Stimulated activated CD8-positive, alpha-beta memory T cell treated with anti-CD3 and anti-CD28 coated beads, Interleukin-2, amount 100 ng/mL, for 48 hours (primary cell): Measurements from ENCODE around the gene YWHAQ.
A peak's percentile ranks its signal among the peaks of the same experiment; 100 is the strongest.
"Not testable (repeated sequence)": the region's sequence is repeated elsewhere in the genome, so short reads cannot be mapped to it uniquely, and the experiment has no call there.

Experiments
- DNase-seq, 2 donors: peaks; one replicate each; pipeline ENCODE4 v3.0.0-alpha.2; 2020; ENCODE audit warnings: low read depth in 2 of 2

YWHAQ gene

DNA sequence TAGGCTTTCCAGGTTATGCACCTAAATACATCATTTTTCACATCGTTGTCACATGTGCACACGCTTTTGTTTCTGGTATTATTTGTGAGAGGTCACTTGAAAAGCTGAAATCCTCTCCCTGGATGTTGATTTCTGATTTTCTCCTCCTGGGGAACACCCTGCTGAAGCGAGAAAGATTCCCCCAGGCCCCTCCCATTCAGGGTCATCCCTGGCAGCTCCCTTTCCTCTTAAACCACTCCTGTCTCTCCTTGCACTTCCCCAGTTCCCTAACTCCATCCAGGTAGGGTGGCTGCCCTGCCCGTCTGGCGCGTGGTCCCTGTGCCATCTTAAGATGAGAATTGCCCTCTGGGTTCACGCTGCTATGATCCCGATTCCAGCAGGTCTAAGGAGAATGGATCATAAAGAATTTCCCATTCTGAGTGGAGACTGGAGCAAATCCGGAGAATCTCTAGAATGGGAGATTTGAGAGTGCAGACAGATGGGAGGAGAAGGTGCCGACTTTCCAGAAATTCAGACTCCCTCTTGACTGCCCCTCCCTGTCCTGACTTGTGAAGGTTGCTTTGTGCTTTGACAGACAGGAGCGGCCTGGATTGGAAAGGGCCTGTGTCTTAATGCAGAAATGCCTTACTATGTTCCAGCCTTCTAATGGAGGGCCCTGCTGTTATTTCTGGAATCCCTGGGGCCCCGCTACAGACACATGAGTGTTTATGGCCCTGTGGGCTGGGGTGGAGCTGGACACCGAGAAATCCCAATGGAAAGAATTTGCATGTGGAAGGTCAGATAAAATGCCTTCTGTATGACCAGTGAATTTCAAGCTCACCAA, 1.3 kb upstream of the YWHAQ start:
- no peak for DNase-seq

DNA sequence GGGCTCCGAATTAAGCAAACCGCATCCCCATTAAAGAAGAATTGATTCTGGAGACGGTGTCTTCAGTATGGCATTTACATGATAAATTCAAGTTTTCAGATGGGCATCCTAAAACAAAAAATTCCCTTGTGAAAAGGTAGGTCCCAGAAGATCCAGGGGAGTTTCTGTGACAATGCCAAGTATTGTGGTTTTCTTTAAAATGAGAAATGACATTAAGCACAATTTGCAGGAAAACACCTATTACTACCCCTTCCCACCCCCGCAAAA, 689 bp upstream of the YWHAQ start:
- no peak for DNase-seq

DNA sequence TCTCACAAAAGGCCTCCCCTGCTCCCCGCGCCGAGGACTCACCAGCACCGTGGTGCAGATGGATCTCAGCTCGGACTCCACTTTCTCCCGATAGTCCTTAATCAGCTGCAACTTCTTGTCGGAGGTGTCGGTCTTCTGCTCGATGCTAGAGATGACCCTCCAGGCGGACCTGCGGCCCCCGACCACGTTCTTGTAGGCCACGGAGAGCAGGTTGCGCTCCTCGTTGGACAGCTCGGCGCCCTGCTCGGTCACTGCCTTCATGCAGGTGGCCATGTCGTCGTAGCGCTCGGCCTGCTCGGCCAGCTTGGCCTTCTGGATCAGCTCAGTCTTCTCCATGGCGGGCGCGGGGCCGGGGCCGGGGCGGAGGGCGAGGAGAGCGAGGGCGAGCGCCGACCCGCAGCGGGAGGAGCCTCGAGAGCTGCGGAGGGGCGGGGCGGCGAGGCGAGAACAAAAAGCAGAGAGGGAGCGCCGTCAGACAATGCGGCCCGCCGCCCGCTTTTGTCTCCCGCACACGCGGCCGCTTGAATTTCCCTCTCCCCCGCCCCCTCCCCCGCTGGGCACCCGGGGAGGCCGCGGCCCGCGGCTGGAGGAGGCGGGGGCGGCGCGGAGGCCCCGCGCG, 571 bp downstream of the YWHAQ start:
- peak; percentile 65 for DNase-seq

DNA sequence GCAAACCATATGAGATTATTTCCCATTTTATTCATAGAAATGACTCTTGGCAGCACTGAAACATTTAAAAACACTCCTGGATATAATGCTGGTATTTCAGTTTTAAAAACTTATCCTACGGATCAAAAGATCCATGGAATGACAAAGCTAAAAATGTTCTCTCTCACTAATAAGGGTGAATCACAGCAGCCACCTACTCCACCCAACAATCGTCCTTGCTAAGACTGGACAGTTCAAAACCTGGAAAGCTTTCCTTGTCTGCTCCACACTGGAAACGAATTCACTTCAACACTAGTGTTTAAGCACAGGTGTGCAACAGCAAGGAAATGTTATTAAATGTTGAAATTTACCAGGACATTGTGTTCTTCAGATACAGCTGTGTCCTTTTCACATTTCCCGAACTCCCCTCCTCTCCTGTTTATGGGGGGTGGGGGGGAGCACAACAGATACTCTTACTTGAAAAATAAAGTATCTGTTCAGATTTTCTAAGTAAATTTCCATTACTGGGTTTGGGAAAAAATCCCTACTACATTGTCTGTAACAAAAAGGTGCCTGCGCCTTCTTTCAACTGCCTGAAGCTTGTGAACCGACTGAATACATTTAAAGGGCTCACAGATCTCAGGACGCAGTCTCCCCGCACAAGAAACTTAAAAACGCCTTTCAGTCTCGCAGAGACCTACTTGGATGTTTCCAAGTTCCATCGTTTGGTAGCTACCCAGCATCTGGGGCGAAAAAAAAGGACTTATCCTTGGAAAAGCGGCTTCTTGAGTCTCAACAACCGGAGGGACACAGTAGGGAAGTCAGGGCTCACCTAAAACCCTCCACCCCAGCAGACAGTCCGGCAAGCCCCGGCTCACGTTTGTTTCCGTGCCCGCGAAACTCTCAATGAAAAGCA, 1.3 kb downstream of the YWHAQ start:
- DNase-seq = no peak

DNA sequence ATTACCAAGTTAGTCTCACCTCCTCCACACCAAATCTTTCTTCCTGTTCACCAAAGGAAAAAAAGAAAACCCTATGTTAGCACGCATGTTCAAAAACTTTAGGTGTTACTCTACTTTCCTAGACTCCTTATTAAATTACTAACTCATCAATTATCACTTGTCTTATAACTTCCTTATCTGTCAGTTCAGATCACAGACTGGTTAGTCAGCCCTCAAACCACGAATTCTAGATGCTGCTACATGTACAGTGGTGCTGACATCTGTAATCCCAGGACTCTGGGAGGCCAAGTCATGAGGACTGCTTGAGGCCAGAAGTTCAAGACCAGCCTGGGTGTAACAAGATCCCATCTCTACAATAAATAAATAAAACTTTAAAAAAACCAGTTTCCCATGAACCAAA, 3.5 kb downstream of the YWHAQ start:
- no peak for DNase-seq

DNA sequence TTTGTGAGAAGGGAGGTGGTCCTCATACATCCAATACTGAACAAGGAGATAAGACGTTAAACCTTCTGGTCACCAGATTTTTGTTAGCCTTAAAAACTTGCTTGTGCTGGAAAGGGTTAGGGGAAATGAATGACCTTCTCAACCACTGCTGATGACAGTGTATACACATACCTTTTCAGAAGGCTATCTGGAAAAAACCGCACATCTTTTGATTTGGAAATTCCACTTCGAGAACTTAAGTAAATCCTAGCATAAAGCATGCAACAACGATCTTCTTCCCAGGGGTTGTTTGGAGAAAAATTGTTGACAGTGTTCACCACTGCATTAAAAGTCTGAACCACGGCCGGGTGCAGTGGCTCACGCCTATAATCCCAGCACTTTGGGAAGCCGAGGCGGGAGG, 7.6 kb downstream of the YWHAQ start:
- DNase-seq = no peak

DNA sequence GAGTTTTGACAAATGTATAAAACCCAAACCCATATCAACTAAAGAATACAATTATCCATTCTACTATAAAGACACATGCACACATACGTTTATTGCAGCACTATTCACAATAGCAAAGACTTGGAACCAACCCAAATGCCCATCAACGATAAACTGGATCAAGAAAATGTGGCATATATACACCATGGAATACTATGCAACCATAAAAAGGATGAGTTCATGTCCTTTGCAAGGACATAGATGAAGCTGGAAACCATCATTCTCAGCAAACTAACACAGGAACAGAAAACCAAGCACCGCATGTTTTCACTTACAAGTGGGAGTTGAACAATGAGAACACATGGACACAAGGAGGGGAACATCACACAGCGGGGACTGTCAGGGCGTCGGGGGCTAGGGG, 9.1 kb downstream of the YWHAQ start:
- not testable (repeated sequence) for DNase-seq

DNA sequence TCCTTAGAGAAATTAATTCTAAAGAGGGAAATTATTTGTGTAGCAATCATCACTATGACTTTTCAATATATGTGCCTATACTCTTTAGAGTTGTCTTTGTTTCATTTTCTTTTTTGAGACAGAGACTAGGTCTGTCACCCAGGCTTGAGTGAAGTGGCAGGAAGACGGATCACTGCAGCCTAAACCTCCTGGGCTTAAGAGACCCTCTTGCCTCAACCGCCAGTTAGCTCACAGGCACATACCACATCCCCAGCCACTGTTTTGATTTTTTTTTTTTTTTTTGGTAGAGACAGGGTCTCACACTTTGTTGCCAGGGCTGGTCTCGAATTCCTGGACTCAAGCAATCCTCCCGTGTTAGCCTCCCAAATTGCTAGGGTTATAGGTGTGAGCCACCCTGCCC, 12.4 kb downstream of the YWHAQ start:
- DNase-seq = no peak

DNA sequence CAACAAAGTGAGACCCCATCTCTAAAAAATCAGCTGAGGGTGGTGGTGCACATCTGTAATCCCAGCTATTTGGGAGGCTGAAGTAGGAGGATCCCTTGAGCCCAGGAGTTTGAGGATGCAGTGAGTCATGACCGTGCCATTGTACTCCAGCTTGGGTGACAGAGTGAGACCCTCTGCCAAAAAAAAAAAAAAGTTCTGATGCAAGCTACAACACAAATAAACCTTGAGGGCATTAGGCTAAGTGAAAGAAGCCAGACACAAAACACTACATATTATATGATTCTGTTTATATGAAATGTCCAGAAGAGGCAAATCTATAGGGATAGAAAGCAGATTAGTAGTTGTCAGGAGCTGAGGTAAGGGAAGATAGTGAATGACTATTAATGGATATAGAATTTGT, 13.0 kb downstream of the YWHAQ start:
- DNase-seq = no peak

DNA sequence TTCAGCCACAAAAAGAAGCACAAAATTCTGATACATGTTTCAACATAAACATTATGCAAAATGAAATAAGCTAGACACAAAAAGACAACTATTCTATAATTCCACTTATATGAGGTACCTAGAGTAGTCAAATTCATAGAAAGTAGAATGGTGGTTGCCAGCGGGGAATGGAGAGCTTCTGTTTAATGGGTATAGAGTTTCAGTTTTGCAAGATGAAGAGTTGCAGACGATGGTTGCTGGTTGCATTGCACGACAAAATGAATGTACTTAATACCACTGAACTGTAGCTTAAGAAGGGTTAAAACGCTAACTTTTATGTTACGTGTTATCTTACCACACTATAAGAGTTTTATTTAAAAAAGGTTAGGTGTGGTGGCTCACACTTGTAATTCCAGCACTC, 13.5 kb downstream of the YWHAQ start:
- DNase-seq = no peak

DNA sequence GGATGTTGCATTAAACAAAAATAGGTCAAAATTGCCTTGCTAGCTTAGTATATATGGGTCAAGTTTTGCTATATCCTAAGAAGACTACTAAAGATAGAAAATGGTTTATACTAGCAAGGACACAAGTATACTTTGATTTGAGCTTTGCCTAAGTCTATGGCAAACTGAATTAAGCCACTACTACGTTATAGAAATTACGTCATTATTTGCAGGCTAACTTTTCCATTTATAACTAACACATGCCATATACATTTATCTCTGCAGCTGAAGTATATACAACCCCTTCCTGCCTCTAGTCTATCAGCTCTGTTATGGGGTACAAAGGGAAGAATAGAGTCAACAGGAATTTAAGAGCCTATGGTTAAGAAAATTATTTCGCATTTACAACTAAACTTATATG, 16.2 kb downstream of the YWHAQ start:
- DNase-seq = no peak

DNA sequence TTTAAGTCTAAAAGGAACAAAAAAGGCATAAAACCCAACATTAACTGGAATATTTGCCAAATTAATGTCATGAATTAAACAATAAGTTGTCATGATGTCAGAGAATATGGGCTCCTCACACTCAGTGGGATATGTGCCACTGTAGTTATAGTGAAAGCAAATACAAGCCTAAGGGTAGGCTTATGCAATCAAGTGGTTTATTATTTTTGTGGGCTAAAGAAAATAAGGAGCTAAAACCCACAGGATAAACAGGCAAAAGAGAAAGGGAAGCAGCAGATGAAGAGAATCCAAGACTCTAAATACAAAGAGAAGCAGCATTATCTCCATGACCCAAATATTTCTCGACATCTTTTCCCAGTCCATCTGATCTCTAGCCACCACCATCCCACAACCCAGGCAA, 17.5 kb downstream of the YWHAQ start:
- DNase-seq = no peak

DNA sequence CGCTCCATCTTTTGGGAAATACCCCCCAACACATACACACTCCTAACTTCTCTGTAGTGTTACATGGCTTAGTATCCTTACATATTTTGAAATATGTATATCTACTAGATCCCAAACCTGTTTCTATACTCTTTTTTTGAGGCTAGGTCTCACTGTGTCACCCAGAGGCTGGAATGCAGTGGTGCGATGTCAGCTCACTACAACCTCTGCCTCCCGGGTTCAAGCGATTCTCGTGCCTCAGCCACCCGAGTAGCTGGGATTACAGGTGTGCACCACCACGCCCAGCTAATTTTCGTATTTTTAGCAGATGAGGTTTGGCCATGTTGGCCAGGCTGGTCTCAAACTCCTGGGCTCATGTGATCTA, 19.3 kb downstream of the YWHAQ start:
- not testable (repeated sequence) for DNase-seq

DNA sequence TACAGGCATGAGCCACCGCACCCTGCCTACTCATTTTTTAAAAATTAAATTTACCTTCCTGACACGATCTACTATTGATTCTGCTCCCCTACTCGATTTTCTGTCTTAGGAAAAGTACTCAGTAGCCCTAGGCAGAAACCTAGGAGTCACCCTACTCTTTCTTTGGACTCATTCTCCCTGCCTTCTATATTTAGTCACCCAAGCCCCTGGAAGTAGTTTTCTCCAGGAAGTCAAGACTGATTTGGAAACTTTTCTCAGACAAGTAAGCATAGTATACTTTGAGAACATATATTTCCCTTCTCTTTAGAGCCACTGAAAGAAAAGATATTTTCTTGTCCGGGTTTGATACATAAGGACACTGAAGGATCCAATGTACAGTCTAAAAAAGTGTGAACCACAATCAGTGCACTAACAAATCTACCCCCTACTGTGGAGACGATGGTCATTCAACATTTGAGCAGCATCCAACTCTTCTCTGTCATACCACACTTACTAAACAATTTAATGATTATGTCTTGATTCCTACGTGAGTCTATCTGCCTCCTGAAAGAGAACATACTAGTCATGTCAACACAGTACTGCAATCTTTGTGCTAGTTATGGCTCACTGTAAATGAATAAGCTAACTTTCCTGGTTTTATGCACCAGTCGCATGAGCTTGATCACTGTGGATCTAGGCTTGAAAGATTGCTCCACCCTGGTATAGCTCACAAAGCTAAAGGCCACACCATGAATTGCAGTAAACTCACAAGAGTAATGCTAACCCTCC, 19.8 kb downstream of the YWHAQ start:
- DNase-seq = no peak

DNA sequence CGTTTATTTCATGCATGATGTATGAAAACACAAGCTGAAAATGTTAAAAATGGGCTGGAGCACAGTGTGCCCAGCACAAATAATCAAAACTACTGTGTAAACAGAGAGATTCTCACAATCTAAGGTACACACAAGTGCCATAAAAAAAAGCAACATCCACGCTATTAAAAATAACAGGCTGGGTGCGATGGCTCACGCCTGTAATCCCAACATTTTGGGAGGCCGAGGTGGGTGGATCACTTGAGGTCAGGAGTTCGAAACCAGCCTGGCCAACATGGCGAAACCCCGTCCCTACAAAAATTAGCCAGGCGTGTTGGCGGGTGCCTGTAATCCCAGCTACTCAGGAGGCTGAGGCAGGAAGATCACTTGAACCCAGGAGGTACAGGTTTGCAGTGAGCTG, 22.3 kb downstream of the YWHAQ start:
- not testable (repeated sequence) for DNase-seq

DNA sequence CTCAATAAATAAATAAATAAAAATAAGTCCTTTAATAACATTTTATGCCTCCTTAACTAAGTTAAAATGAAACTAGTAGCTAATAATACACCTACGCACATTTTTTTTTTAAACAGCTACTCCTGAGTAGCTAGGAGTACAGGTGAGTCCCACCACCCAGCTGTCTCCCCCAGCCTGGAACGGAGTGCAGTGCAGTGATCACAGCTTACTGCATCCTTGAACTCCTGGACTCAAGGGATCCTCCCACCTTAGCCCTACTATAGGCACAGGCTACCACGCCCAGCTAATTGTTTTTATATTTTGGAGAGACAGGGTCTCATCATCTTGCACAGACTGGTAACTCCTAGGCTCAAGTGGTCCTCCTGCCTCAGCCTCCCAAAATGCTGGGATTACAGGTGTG, 28.4 kb downstream of the YWHAQ start:
- no peak for DNase-seq

DNA sequence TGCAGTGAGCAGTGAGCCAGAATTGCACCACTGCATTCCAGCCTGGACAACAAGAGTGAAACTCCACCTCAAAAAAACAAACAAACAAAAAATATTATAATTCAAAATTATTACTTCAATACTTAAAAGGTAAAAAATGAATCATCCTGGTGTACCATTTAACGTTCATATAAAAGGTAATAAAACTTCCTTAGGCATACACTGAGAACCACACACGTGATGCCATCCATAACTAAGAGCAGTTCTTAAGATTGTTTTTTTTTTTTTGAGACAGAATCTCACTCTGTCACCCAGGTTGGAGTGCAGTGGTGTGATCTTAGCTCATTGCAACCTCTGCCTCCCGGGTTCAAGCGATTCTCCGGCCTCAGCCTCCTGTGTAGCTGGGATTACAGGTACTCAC, 29.4 kb downstream of the YWHAQ start:
- DNase-seq = no peak

DNA sequence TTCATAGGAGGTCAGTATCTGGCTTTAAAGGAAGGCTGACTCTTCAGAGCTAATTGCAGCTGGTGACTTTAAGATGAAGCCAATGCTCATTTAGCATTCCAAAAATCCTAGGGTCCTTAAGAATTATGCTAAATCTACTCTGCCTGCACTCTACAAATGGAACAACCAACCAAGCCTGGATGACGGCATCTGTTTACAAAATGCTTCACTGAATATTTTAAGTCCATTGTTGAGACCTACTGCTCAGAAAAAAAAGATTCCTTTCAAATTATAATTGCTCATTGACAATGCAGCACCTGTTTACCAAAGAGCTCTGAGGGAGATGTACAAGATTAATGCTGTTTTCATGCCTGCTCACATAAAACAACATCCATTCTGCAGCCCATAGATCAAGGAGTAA, 31.4 kb downstream of the YWHAQ start:
- no peak for DNase-seq

DNA sequence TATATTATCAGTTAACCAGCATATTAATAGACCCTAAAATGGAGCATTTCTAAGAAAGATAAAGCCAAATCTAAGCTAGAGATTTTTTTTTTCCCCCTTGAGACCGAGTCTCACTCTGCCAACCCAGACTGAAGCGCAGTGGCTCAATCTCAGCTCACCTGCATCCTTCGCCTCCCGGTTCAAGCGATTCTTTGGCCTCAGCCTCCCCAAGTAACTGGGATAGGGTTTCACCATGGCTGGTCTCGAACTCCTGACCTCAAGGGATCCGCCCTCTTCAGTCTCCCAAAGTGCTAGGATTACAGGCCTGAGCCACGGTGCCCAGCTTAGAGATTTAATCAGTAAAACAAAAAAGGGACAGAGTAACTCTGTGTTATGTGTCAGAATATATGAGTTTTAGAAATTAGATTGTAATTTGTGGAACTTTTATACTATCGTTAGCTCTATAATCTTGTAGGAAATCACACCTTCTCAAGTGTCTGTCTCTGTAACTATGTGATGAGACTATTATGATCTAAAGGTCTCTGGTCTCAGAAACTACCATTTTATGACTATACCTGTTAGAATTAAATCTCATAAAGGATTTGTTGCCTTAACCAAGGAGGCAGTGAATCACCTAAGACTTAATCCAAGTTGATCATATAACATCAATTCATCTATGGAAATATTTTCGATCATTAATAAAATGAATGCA, 34.0 kb downstream of the YWHAQ start:
- DNase-seq = no peak

DNA sequence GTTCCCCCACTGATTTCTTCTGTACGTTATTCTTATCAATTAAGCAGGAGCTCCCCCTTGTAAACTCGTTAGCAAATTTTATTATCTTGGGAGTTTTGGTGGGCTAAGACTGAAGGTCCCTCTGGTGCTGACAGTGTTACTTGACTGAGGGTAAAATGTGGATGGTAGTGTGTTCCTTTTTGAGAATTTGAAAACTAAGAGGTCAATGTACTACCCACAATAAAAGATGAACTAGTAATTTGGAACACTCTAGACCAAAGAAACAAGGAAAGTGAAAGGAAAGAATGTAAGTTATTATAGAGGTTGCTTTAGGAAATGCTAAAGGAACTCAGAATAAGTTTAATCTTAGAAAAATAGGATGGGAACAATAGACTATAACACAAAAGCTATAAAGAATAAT, 35.1 kb downstream of the YWHAQ start:
- no peak for DNase-seq

DNA sequence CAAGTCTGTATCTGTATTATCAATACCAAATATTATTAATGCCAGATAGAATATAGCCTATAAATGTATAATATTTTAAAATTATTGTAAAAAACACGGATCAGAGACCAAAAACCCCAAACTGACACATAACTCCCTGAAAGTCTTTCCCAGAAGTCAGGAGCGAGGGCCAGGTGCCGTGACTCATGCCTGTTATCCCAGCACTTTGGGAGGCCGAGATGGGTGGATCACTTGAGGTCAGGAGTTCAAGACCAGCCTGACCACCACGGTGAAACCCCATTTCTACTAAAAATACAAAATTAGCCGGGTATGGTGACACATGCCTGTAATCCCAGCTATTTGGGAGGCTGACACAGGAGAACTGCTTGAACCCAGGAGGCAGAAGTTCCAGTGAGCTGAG, 35.5 kb downstream of the YWHAQ start:
- not testable (repeated sequence) for DNase-seq
